ENCODE results near the gene COL27A1. TPM values are rescaled to one million over a fixed set of nuclear protein-coding genes. Genes with fewer than 3 reads are reported as not detected.

COL27A1 gene
- total and polyA plus RNA-seq, 12 donors: 3.0 to 99.8 (median 11.9) TPM

DNA sequence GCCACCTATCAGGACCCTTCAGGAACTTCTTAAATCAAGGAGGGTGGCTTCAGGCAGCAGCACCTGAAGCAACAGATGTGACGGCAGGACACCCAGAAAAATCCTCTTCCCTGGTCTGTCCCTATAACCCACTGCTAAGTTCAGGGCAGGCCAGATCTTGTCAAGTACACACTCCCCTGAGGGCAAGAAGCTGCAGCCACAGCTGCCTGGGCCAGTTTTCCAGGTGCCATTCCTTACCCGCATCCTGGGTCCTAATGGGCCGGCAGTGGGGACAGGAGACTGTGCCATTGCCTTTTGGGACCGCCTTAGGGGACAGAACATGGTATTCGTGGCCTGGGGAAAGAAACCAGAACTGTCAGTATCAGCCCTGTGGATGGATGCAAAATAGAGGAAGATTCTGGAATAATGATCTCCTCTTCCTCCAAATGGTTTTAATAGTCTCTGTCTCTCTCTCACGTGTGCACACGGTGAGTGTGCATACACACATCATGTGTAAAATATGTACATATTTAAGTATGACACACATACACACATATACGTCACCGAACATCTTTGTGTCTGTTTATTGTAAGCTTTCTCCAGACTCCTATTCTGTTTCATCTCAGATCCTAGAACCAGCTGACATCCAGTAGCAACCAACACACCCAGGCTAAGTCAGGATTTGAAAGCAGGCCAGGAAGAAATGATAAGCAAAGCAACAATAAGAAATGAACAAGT lies 188.3 kb downstream of the COL27A1 start:
- H3K27me3 ChIP-seq: no peaks in the 10 kb centered on the region
- intact Hi-C loops (cut with DNase I): loop anchor here (5.0 to 10.0 kb wide), 4 partner anchors 51 to 311 kb away; partner anchors contain the start of genes TEX53 (in 1 of the 2) and WHRN (in 1 of the 2)
- peaks cover 0 to 95% of the 10 kb centered on the region in 2 donors for H3K36me3 ChIP-seq (replicated peaks in 1 of 2)
- H3K4me1 ChIP-seq (replicated peaks in 1 of 2): peaks cover under 1 to 3% of the 10 kb centered on the region in 2 donors
- H3K9me3 ChIP-seq (replicated peaks in 1 of 3): no peaks in the 10 kb centered on the region
- H3K4me3 ChIP-seq: no peak overlapping the region
- DNase-seq: no peak
- H3K27ac ChIP-seq: no peak overlapping the region
- 89 to 91% (median 90%) methylated on average over 7 to 9 of the region's 9 CpGs for WGBS, 4 donors
- TF ChIP-seq, protein P1, sequence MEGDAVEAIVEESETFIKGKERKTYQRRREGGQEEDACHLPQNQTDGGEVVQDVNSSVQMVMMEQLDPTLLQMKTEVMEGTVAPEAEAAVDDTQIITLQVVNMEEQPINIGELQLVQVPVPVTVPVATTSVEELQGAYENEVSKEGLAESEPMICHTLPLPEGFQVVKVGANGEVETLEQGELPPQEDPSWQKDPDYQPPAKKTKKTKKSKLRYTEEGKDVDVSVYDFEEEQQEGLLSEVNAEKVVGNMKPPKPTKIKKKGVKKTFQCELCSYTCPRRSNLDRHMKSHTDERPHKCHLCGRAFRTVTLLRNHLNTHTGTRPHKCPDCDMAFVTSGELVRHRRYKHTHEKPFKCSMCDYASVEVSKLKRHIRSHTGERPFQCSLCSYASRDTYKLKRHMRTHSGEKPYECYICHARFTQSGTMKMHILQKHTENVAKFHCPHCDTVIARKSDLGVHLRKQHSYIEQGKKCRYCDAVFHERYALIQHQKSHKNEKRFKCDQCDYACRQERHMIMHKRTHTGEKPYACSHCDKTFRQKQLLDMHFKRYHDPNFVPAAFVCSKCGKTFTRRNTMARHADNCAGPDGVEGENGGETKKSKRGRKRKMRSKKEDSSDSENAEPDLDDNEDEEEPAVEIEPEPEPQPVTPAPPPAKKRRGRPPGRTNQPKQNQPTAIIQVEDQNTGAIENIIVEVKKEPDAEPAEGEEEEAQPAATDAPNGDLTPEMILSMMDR (IDR thresholded peaks at IDR 0.05): no peak
- TF ChIP-seq POLR2A (IDR thresholded peaks at IDR 0.05): no peak

DNA sequence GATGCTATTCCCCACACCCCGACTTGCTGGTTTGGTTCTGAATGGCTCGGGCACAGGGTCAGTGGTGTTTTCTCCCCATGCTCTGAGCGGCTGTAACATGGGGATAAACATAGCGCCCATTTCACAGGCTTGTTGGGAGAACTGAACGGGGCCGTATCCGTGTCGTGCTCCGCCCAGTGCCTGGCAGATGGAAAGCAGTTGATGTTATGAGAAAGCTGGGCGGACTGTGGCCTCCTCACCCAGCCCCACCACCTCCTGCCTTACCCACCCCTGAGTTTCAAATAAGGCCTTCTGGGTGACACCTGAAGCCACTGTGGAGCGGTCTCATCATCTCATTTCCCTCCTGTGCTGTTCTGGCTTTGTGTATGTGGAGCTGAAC lies 188.8 kb downstream of the COL27A1 start:
- 89 to 95% (median 94%) methylated on average over 6 to 11 of the region's 11 CpGs for WGBS, 4 donors
- TF ChIP-seq, protein P1 (IDR thresholded peaks at IDR 0.05): no peak
- TF ChIP-seq POLR2A (IDR thresholded peaks at IDR 0.05): no peak
- H3K4me3 ChIP-seq: no peak overlapping the region
- H3K27me3 ChIP-seq: no peaks in the 10 kb centered on the region
- intact Hi-C loops (cut with DNase I): loop anchor here (5.0 to 10.0 kb wide), 4 partner anchors 51 to 311 kb away; partner anchors contain the start of genes TEX53 (in 1 of the 2) and WHRN (in 1 of the 2)
- H3K27ac ChIP-seq: no peak overlapping the region
- H3K9me3 ChIP-seq (replicated peaks in 1 of 3): no peaks in the 10 kb centered on the region
- H3K36me3 ChIP-seq (replicated peaks in 1 of 2): peaks cover 0 to 97% of the 10 kb centered on the region in 2 donors
- H3K4me1 ChIP-seq (replicated peaks in 1 of 2): peaks cover 4 to 6% of the 10 kb centered on the region in 2 donors
- DNase-seq: no peak

GRCh38 chr9:114344692-114345091 lies 189.4 kb downstream of the COL27A1 start:
- WGBS, 4 donors: 58 to 71% (median 64%) methylated on average over 3 of the region's 3 CpGs

GRCh38 chr9:114345493-114346065 lies 190.2 kb downstream of the COL27A1 start:
- DNase-seq: no peak
- 71 to 92% (median 90%) methylated on average over 6 to 7 of the region's 7 CpGs for WGBS, 4 donors
- H3K36me3 ChIP-seq (replicated peaks in 1 of 2): peaks cover 0 to 97% of the 10 kb centered on the region in 2 donors
- no peak overlapping the region for H3K27ac ChIP-seq
- peaks cover 6 to 7% of the 10 kb centered on the region in 2 donors for H3K4me1 ChIP-seq (replicated peaks in 1 of 2)
- no peaks in the 10 kb centered on the region for H3K9me3 ChIP-seq (replicated peaks in 1 of 3)
- H3K4me3 ChIP-seq: no peak overlapping the region
- TF ChIP-seq POLR2A (IDR thresholded peaks at IDR 0.05): no peak
- TF ChIP-seq, protein P1 (IDR thresholded peaks at IDR 0.05): no peak
- H3K27me3 ChIP-seq: no peaks in the 10 kb centered on the region
- intact Hi-C loops (cut with DNase I): loop anchor here (10.0 kb wide), 3 partner anchors 49 to 309 kb away; partner anchors contain the start of genes TEX53 (in 1 of the 2) and WHRN (in 1 of the 2)

More at GRCh38 chr9:114344692-114345091, 189.4 kb downstream of the COL27A1 start:
- DNase-seq: no peak
- H3K4me1 ChIP-seq (replicated peaks in 1 of 2): peaks cover 6 to 7% of the 10 kb centered on the region in 2 donors
- H3K27ac ChIP-seq: no peak overlapping the region
- no peak for TF ChIP-seq POLR2A (IDR thresholded peaks at IDR 0.05)
- TF ChIP-seq, protein P1 (IDR thresholded peaks at IDR 0.05): no peak
- no peaks in the 10 kb centered on the region for H3K9me3 ChIP-seq (replicated peaks in 1 of 3)
- peaks cover 0 to 97% of the 10 kb centered on the region in 2 donors for H3K36me3 ChIP-seq (replicated peaks in 1 of 2)
- intact Hi-C loops (cut with DNase I): loop anchor here (5.0 to 10.0 kb wide), 4 partner anchors 50 to 310 kb away; partner anchors contain the start of genes TEX53 (in 1 of the 2) and WHRN (in 1 of the 2)
- no peaks in the 10 kb centered on the region for H3K27me3 ChIP-seq
- no peak overlapping the region for H3K4me3 ChIP-seq

Data from adrenal gland (tissue), 12 donors.